Activated CD4-positive, alpha-beta T cell treated with anti-CD3 and anti-CD28 coated beads, Interleukin-2, amount 50 U/mL, for 48 hours (primary cell): ENCODE measurements around the gene KRTAP10-7.
A peak's percentile ranks its signal among the peaks of the same experiment; 100 is the strongest.
"Not testable (repeated sequence)": the region's sequence is repeated elsewhere in the genome, so short reads cannot be mapped to it uniquely, and the experiment has no call there.

Source experiments
- DNase-seq, 2 experiments: peaks; one replicate each; pipeline ENCODE4 v3.0.0-alpha.2; 2020

KRTAP10-7 gene

DNA sequence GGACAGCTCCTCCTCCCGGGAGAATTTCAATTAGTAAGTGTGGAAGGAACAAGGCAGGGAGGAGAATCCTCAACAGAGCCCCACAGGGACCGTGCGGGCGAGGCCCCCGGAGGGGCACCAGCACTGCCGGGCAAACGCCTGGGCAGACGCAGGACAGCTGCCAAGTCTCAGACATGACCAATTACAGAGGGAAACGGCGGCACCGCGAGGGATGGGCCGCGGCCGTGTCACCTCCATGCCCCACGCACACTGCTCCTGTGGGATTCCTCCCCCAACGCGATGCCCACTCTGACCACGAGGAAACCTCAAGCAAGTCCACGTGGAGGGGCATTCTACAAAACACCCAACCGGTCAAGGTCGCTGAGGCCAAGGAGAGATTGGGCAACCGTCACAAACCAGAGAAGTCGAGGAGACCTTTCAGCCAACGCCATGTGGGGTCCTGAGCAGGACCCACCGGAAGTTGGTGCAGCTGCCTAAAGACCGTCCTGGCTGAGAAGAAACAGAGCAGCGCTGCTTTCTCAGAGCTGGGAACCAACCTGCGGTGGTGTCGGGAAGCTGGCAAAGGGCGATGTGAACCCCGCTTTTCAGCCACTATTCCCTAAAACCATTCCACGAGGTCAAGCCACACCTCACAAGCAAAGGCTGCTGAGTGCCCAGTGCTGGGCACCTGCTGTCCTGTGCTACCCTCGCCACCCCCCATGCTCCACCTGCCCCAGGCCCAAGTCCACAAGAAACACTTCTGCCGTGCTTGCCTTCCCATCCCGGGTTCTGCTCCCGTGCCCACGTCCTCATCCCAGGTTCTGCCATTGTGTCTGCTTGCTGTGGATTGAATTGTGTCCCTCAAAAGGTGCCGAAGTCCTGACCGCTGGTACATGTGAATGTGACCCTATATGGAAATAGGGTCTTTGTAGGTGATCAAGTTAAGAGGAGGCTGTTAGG, 28.3 kb upstream of the KRTAP10-7 start:
- no peak for DNase-seq

DNA sequence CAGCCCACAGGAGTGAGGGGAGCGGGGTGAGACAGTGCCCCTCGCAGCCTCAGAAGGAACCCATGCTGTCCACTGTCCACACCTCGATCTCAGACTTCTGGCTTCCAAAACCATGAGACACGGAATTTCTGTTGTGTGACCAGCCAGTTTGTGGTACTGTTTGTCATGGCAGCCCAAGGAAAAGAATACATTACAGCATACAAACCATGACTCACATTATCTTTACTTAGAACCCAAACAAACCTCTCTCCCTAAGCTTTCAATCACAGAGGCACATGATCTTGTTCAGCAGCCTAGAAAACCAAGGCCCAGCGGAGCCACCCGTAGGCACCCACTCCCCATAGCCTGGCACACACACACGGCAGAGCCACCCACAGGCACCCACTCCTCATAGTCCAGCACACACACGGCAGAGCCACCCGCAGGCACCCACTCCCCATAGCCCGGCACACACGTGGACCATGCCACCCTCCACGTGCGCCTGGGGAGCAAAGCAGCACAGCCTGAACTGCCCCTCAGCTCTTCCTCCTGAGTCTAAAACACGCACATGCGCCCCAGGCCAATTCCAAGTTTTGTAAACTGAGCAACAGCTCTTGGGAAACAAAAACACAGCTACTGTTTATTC, 27.3 kb upstream of the KRTAP10-7 start:
- DNase-seq: no peak

DNA sequence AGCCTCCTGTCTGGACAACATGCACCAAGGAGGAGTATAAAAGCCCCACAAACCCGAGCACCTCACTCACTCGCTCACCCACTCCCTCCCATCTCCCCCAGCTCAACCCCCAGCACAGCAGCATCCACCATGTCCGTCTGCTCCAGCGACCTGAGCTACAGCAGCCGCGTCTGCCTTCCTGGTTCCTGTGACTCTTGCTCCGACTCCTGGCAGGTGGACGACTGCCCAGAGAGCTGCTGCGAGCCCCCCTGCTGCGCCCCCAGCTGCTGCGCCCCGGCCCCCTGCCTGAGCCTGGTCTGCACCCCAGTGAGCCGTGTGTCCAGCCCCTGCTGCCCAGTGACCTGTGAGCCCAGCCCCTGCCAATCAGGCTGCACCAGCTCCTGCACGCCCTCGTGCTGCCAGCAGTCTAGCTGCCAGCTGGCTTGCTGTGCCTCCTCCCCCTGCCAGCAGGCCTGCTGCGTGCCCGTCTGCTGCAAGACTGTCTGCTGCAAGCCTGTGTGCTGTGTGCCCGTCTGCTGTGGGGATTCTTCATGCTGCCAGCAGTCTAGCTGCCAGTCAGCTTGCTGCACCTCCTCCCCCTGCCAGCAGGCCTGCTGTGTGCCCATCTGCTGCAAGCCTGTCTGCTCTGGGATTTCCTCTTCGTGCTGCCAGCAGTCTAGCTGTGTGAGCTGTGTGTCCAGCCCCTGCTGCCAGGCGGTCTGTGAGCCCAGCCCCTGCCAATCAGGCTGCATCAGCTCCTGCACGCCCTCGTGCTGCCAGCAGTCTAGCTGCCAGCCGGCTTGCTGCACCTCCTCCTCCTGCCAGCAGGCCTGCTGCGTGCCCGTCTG, 26.6 kb upstream of the KRTAP10-7 start, which contains the start of gene KRTAP10-4:
Gene KRTAP10-4 (plus strand): TSS at position 100 of the 827 bp plus-strand sequence. CDS start 30 bp downstream, at position 130.
- not testable (repeated sequence) for DNase-seq

GRCh38 chr21:44574457-44575306, 25.7 kb upstream of the KRTAP10-7 start:
- DNase-seq: no peak

DNA sequence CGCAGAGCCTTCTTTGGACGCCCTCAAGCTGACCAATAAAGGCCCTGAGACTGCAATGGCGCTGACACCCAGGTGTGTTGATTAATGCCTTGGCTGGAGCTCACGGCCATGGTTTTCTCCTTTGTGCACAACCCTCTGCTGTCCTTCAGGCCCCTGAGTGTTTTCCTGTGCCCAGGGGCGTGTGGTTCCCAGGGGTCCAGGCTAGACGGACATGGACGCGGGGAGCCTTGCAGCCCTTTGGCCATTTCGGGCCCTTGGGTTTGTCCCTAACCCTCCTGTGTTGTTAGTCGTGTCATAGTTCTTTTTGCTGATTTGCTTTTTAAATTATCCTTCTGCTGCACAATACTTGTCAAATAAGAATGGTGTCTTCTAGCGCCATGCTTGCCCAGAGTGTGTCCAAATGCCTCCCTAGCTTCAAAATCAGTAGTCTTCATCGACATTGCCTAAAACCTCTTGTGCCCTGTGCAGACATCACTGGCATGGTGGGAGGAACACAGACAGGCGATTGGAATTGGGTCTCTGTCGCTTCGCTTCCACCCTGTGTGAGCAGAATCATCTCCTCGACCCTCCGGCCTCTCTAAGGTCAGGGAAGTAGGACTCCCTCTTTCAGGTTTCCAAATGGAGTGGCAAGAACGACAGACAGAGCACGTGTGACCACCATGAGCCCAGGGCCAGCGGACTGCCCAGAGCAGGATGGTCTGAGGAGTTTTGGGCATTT, 24.9 kb upstream of the KRTAP10-7 start:
- DNase-seq: no peak

GRCh38 chr21:44576025-44576420, 24.4 kb upstream of the KRTAP10-7 start:
- no peak for DNase-seq

GRCh38 chr21:44578371-44579055, 21.9 kb upstream of the KRTAP10-7 start:
- no peak for DNase-seq

DNA sequence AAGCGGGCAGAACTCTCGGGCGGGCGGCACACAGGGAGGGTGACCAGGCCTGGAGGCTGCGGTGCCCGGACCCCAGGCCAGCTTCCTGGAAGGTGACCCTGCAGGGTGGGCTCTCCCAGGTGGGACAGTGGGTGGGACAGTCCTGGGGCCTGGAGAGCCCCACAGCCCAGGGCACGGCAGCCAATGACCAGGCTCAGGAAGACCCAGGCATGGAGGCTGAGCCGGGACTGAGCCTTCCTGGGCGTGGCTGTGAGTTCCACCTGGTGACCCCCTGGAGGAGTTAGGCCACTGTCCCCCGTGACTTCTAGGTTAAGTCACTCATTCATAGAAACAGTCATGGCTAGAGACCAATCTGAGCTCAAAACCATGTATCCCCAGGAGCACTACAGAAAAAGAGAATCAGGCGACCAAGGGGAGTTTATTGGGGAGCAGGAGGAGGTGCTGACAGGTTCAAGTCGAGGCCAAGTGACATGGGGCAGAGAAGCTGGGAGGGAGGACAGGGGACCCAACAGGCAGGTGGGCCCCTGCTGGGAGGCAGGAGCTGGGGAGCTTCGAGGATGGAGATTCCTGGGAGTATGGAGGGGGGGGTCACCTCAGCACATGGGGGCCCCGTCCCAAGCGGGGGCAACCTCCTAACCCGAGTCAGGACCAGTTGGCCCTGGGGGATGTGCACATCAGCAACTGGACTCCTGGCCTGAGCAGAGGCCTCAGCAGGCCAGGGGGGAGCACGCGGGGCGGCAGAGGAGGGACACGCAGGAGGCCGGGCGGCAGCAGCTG, 21.2 kb upstream of the KRTAP10-7 start:
- no peak for DNase-seq

- DNase-seq: no peak
Measured at GRCh38 chr21:44579833-44580144, 20.6 kb upstream of the KRTAP10-7 start.

DNA sequence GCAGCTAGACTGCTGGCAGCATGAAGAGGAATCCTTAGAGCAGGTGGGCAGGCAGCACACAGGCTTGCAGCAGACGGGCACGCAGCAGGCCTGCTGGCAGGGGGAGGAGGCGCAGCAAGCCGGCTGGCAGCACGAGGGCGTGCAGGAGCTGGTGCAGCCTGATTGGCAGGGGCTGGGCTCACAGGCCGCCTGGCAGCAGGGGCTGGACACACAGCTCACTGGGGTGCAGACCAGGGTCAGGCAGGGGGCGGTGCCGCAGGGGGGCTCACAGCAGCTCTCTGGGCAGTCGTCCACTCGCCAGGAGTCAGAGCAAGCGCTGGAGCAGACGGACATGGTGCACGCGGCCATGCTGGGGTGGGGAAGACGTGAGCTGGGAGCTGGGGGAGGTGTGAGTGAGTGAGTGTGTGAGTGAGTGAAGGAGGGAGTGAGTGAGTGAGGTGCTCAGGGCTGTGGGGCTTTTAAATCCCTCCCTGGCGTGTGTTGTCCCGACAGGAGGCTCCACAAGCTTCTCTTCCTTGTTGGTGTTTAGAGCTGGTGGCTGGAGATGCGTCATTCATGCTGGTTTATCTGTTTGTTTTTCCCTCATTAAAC, 20.1 kb upstream of the KRTAP10-7 start, which contains the start of gene KRTAP10-5:
Gene KRTAP10-5 (minus strand): TSS at position 374 of the 591 bp plus-strand sequence. CDS start 26 bp downstream, at position 348.
- not testable (repeated sequence) for DNase-seq

- no peak for DNase-seq
Measured at GRCh38 chr21:44581158-44581557, 19.2 kb upstream of the KRTAP10-7 start.

- DNase-seq: no peak
Measured at GRCh38 chr21:44582055-44582454, 18.3 kb upstream of the KRTAP10-7 start.

- no peak for DNase-seq
Measured at GRCh38 chr21:44583089-44583799, 17.2 kb upstream of the KRTAP10-7 start.

GRCh38 chr21:44583800-44584147, 16.6 kb upstream of the KRTAP10-7 start:
- DNase-seq: peak; percentile 23 to 49

- DNase-seq: no peak
Measured at GRCh38 chr21:44585892-44586291, 14.5 kb upstream of the KRTAP10-7 start.

- DNase-seq: no peak
Measured at GRCh38 chr21:44589094-44589493, 11.3 kb upstream of the KRTAP10-7 start.

DNA sequence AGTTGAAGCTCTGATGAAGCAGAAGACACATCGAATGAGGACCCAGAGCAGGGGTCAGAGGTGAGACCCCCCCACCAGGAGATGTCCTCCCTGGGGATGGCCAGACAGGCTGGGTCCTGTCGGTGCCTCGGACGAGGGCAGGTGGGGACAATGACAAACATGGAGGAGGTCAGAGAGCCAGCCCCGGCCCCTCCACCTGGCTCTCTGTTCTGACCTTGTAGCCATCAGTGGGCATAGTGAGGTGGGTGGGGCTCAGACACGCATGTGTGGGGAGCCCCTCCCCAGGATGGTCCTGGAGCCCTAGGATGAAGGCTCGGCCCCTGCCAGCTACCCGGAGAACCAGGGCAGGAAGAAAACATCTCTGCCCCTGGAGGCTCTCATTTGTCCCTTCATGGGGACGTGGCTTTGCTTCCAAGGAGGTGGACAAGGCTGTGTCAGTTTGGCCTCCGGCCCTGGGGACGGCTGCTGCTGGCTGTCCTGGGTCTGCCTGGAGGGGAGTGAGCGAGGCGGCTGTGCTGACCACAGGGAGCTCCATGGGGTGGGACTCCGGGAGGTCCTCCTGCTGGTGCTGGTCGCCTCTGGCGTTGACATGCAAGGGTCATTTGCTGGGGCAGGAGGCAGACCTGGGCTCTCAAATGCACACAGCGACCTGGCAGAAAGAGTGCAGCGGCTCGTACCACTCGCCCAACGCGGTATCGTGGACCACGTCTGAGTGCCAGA, 10.7 kb upstream of the KRTAP10-7 start:
- no peak for DNase-seq

DNA sequence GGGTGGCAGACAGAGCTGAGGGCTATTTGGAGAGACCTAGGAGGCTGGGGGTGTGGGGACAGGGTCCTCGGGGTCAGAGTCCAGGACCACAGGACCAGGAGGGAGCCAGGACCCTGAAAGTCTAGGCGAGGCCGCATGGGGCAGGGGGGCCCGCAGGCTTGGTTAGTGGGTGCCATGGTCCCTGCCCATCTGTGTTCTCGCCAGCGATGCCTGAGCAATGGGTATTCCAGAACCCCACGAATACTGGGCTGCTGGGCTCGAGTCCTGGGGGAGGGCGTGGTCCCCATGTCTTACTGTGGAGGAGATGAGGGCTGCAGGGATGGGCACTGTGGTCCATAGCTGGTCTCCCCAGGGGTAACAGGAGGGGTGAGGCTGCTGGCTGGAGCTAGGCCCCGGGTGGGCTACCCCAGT, 10.1 kb upstream of the KRTAP10-7 start:
- no peak for DNase-seq
